ENCODE results near the gene PLAAT5. TPM values are rescaled to one million over a fixed set of nuclear protein-coding genes. Genes with fewer than 3 reads are reported as not detected.

Gene PLAAT5
- total and polyA plus RNA-seq, 2 of the 8 experiments (the other 6 are each of a cell fraction or from before 2014, with no cell fraction given) = 16.0 to 18.7 TPM

DNA sequence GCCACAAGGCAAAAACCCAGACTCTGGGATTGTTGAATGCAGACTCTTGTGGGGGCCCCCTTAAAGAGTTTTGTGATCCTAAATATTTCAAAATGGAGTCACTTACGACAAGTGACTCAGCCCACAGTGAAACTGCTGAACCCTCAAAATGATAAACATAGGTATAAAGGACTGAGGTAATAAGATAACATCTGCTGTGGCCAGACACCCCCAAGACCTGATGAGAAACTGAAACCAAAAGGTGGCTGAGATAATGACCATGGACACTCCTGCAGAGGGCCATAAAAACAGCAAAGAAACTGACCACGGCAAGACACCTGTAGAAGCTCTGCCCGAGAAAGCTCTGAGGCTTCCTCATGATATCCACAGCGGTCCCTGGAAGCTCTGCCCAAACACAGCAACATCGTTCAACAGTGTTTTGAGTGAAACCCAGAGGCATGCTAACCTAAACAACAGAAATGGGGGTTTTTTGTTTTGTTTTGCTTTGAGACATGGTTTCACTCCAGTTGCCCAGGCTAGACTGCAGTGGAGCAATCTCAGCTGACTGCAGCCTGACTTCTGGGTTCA lies 44.0 kb upstream of the PLAAT5 start:
- Histone ChIP-seq H3K4ac (replicated peaks; ENCODE audit: insufficient read length, low read depth, low read length) (no peak overlapping the region), H4K8ac (ENCODE audit: extremely low read depth, insufficient read depth, low read length) (no peak overlapping the region), H4K5ac (ENCODE audit: insufficient read length, low read depth, low read length) (no peak overlapping the region), H2BK12ac (ENCODE audit: low read depth, low read length) (peak overlapping the region; percentile 93), H4K20me1 (replicated peaks in 1 of 2; ENCODE audit: control insufficient read depth in 1 of 2, insufficient read depth in 2 of 2, low read length in 2 of 2) (no peaks in the 10 kb centered on the region), H3K23me2 (ENCODE audit: low read depth, low read length) (no peaks in the 10 kb centered on the region), H3K4me1 (replicated peaks in 1 of 4; ENCODE audit: control insufficient read depth in 3 of 4, insufficient read depth in 4 of 4, low read length in 3 of 4) (peaks cover 8 to 23% (median 19%) of the 10 kb centered on the region in 4 experiments; a peak in 6 of 7 replicates), H3K27me3 (replicated peaks in 1 of 4; ENCODE audit: control insufficient read depth in 3 of 4, extremely low read depth in 1 of 4, insufficient read depth in 3 of 4, low read length in 3 of 4) (no peaks in the 10 kb centered on the region), H3K36me3 (ENCODE audit: control insufficient read depth in 2 of 4, insufficient read depth in 4 of 4, low read length in 3 of 4) (no peaks in the 10 kb centered on the region), H3K14ac (ENCODE audit: insufficient read length) (no peak overlapping the region), H2BK20ac (ENCODE audit: low read length) (peak overlapping the region; percentile 97), H2BK5ac (ENCODE audit: low read depth, low read length) (0 out of 2 replicates have a peak overlapping the region, but pooled peaks have one; percentile 18), H2AFZ (ENCODE audit: low read length) (no peak overlapping the region), H2AK5ac (ENCODE audit: low read depth, low read length) (no peak overlapping the region), H2BK15ac (ENCODE audit: low read length) (peak overlapping the region; percentile 76; the same call in 1 of the 2 replicates), H3K27ac (ENCODE audit: low read depth, low read length) (no peak overlapping the region), H3K4me3 (ENCODE audit: extremely low read depth in 1 of 4, insufficient read depth in 2 of 4, low read depth in 3 of 4, low read length in 4 of 4) (no peak overlapping the region), H3K56ac (replicated peaks; ENCODE audit: insufficient read length, low read depth, low read length) (no peak overlapping the region), H3K4me2 (ENCODE audit: insufficient read depth in 1 of 2, low read depth in 2 of 2, low read length in 2 of 2) (no peak overlapping the region), H3K79me1 (ENCODE audit: low read depth, low read length) (no peaks in the 10 kb centered on the region), H3K23ac (ENCODE audit: insufficient read length) (no peak overlapping the region), H2BK120ac (replicated peaks; ENCODE audit: low read depth, low read length) (no peak overlapping the region), H4K91ac (replicated peaks; ENCODE audit: insufficient read length, low read length) (no peak overlapping the region), H3K18ac (ENCODE audit: extremely low read depth, low read length) (no peak overlapping the region), H3K9me3 (ENCODE audit: insufficient read depth in 2 of 2, low read depth in 1 of 2, low read length in 1 of 2) (no peaks in the 10 kb centered on the region; a peak in 1 of 4 replicates), H3K79me2 (ENCODE audit: control insufficient read depth in 1 of 2, insufficient read depth in 2 of 2, low read length in 2 of 2) (no peaks in the 10 kb centered on the region), H3K9ac (replicated peaks in 1 of 4; ENCODE audit: extremely low read depth in 1 of 4, low read depth in 3 of 4, low read length in 3 of 4) (no peak overlapping the region)
- ChIA-PET CTCF (ENCODE audit: partially characterized antibody) (interaction anchor here (1.0 to 1.1 kb wide), 2 partner anchors 93 to 101 kb away, joined by 3 to 4 read pairs; no protein-coding TSS in a partner anchor), POLR2A (ENCODE audit: partially characterized antibody) (no interaction called here)
- FAIRE-seq (no peak), DNase-seq (ENCODE audit: low read depth in 1 of 2, low spot score in 2 of 2) (no peak)
- WGBS, 2 experiments (ENCODE audit: extremely low coverage in 1 of 2, insufficient coverage in 1 of 2, insufficient read length in 1 of 2, insufficient replicate concordance in 2 of 2, low coverage in 1 of 2, low lambda C conversion rate in 2 of 2, missing lambda C conversion rate in 1 of 2) = 95% methylated on average over 5 of the region's 5 CpGs; no CpG with 5 or more reads in 1 of the 2 experiments
- TF ChIP-seq, protein P1, sequence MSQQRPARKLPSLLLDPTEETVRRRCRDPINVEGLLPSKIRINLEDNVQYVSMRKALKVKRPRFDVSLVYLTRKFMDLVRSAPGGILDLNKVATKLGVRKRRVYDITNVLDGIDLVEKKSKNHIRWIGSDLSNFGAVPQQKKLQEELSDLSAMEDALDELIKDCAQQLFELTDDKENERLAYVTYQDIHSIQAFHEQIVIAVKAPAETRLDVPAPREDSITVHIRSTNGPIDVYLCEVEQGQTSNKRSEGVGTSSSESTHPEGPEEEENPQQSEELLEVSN (IDR thresholded peaks at IDR 0.05) = no peak
- TF ChIP-seq EZH2 (IDR thresholded peaks at IDR 0.05; ENCODE audit: low read depth, low read length, severe bottlenecking) = no peak
- no peak for TF ChIP-seq NANOG (IDR thresholded peaks at IDR 0.05; ENCODE audit: insufficient read depth, low read depth, low read length, poor library complexity, severe bottlenecking)
- no peak for TF ChIP-seq TCF12 (IDR thresholded peaks at IDR 0.05; ENCODE audit: low read depth, low read length)
